PC-9 (cell line): ENCODE measurements around the gene PCSK9. TPM values are rescaled to one million over a fixed set of nuclear protein-coding genes. Genes with fewer than 3 reads are reported as not detected.
A peak's percentile ranks its signal among the peaks of the same experiment; 100 is the strongest.

ENCODE experiments used
- BruUV-seq: library from RNA; stranded (reverse); fragments of 400-500 nt; replicated peaks from 2 replicates; lab custom pipeline; 2021; lab: Mats Ljungman, UMichigan
- CTCF ChIA-PET: fragments of 300-600 bp; sonication (Branson Sonifier 250); formaldehyde crosslinking; loops from one replicate; lab custom pipeline; 2022; ENCODE audit warnings: antibody characterized with exemption; lab: Charles Lee
- POLR2A ChIA-PET: fragments of 300-600 bp; sonication (Branson Sonifier 250); formaldehyde crosslinking; loops from one replicate; lab custom pipeline; 2022; ENCODE audit warnings: antibody characterized with exemption; ENCODE audit not compliant: unreplicated experiment; lab: Charles Lee
- DNase-seq, 2 experiments: peaks; one replicate each; pipeline versions ENCODE4 v3.0.0 to v3.0.0-alpha.2; 2015 to 2022; ENCODE audit warnings: mixed read lengths in 1 of 2
- H2AFZ ChIP-seq: fragments of 200-600 bp; sonication (generic); 2 replicates; pipeline ENCODE4 v1.8.1; 2017; ENCODE audit warnings: antibody characterized with exemption
- H3F3A ChIP-seq: fragments of 200-600 bp; sonication (generic); 2 replicates; pipeline ENCODE4 v1.8.1; 2017; ENCODE audit warnings: antibody characterized with exemption, mild to moderate bottlenecking, low read depth; ENCODE audit not compliant: insufficient read depth
- H3K27ac ChIP-seq: fragments of 200-600 bp; sonication (generic); 2 replicates; pipeline ENCODE4 v1.6.1; 2016; ENCODE audit warnings: mixed run types
- H3K27me3 ChIP-seq: fragments of 200-600 bp; sonication (generic); 2 replicates; pipeline ENCODE4 v1.6.1; 2016; ENCODE audit warnings: low read depth, mixed run types; ENCODE audit not compliant: insufficient read depth
- H3K36me3 ChIP-seq: fragments of 200-600 bp; sonication (generic); 2 replicates; pipeline ENCODE4 v1.6.1; 2016; ENCODE audit warnings: low read depth, mixed run types
- H3K4me1 ChIP-seq: fragments of 200-600 bp; sonication (generic); replicated peaks from 2 replicates; pipeline ENCODE4 v1.6.1; 2016; ENCODE audit warnings: mixed run types; ENCODE audit not compliant: insufficient read depth
- H3K4me2 ChIP-seq: fragments of 200-600 bp; sonication (generic); 2 replicates; pipeline ENCODE4 v1.6.1; 2017; ENCODE audit warnings: mixed run types
- H3K4me3 ChIP-seq: fragments of 200-600 bp; sonication (generic); 2 replicates; pipeline ENCODE4 v1.6.1; 2016; ENCODE audit warnings: mixed run types
- H3K79me2 ChIP-seq: fragments of 200-600 bp; sonication (generic); 2 replicates; pipeline ENCODE4 v1.6.1; 2017; ENCODE audit warnings: low read depth, mixed run types
- H3K9me2 ChIP-seq: fragments of 200-600 bp; sonication (generic); 2 replicates; pipeline ENCODE4 v1.8.1; 2017; ENCODE audit warnings: mild to moderate bottlenecking; ENCODE audit not compliant: insufficient read depth
- H3K9me3 ChIP-seq: fragments of 200-600 bp; sonication (generic); 2 replicates; pipeline ENCODE4 v1.8.1; 2016; ENCODE audit warnings: low read depth; ENCODE audit not compliant: insufficient read depth
- H4K20me1 ChIP-seq: fragments of 200-600 bp; sonication (generic); 2 replicates; pipeline ENCODE4 v1.8.1; 2017; ENCODE audit not compliant: insufficient read depth
- CTCF ChIP-seq: fragments of 200-600 bp; sonication (generic); conservative IDR thresholded peaks from 2 replicates; pipeline ENCODE4 v1.6.1; 2017; ENCODE audit warnings: mixed run types, antibody characterized with exemption, mild to moderate bottlenecking, moderate library complexity
- EZH2 ChIP-seq: fragments of 200-600 bp; sonication (generic); IDR thresholded peaks from 2 replicates; pipeline ENCODE4 v1.8.0; 2017; ENCODE audit warnings: antibody characterized with exemption, low read depth
- intact Hi-C: fragments of 100-400 bp; cut with micrococcal nuclease; formaldehyde crosslinking; loops from one replicate; pipeline ENCODE4 v1.10.0; 2022; ENCODE audit not compliant: unreplicated experiment
- total RNA-seq: library from RNA; stranded (reverse); gene quantifications from 2 replicates; pipeline ENCODE4 v1.2.3, GENCODE V29; 2021

Gene PCSK9
- total RNA-seq, 1 experiment from 2014 or later: 133 TPM

GRCh38 chr1:55070293-55071164, 31.2 kb downstream of the PCSK9 start:
- intact Hi-C loops: loop anchor here (5.0 kb wide), 2 partner anchors 37 to 207 kb away; no protein-coding TSS in a partner anchor
- Histone ChIP-seq H3K9me3 (no peaks in the 10 kb centered on the region), H4K20me1 (0 out of 2 replicates have a peak, but pooled peaks cover 6% of the 10 kb centered on the region), H2AFZ (no peak overlapping the region), H3F3A (peaks cover 24% of the 10 kb centered on the region; the same call in 1 of the 2 replicates), H3K36me3 (peaks cover 56% of the 10 kb centered on the region), H3K4me1 (no peaks in the 10 kb centered on the region; the same call in 1 of the 2 replicates), H3K4me2 (no peak overlapping the region), H3K27ac (no peak overlapping the region), H3K9me2 (no peaks in the 10 kb centered on the region), H3K79me2 (no peaks in the 10 kb centered on the region), H3K4me3 (no peak overlapping the region), H3K27me3 (no peaks in the 10 kb centered on the region)
- TF ChIP-seq CTCF (no peak), EZH2 (no peak)
- DNase-seq: no peak
- BruUV-seq: no TSS peak
- POLR2A ChIA-PET: no interaction called here
- CTCF ChIA-PET: interaction anchor here (0.5 to 0.6 kb wide), 2 partner anchors 12 to 55 kb away, joined by 4 to 6 read pairs; no protein-coding TSS in a partner anchor

- Histone ChIP-seq H3K9me3 (no peaks in the 10 kb centered on the region), H3K4me1 (no peaks in the 10 kb centered on the region), H3K79me2 (no peaks in the 10 kb centered on the region), H2AFZ (no peak overlapping the region), H3K27ac (no peak overlapping the region), H4K20me1 (0 out of 2 replicates have a peak, but pooled peaks cover 4% of the 10 kb centered on the region), H3K4me3 (no peak overlapping the region), H3K4me2 (no peak overlapping the region), H3K36me3 (peaks cover 56% of the 10 kb centered on the region), H3F3A (peaks cover 21% of the 10 kb centered on the region; the same call in 1 of the 2 replicates), H3K9me2 (no peaks in the 10 kb centered on the region), H3K27me3 (no peaks in the 10 kb centered on the region)
- DNase-seq: peak in 1 of 2 experiments; percentile 52
- intact Hi-C loops: loop anchor here (5.0 kb wide), 2 partner anchors 36 to 206 kb away; no protein-coding TSS in a partner anchor
- ChIA-PET POLR2A (no interaction called here), CTCF (interaction anchor here (0.5 to 1.0 kb wide), 3 partner anchors 13 to 222 kb away, joined by 3 to 6 read pairs (median 4); no protein-coding TSS in a partner anchor)
- BruUV-seq: no TSS peak
- TF ChIP-seq EZH2: no peak
- peak; percentile 60; the same call in 1 of the 2 replicates for TF ChIP-seq CTCF
These were observed 32.1 kb downstream of the PCSK9 start for GRCh38 chr1:55071477-55071876.

- H3K79me2 ChIP-seq: no peaks in the 10 kb centered on the region
- H3K9me2 ChIP-seq: no peaks in the 10 kb centered on the region
- H4K20me1 ChIP-seq: 0 out of 2 replicates have a peak, but pooled peaks cover 4% of the 10 kb centered on the region
- H3K4me2 ChIP-seq: no peak overlapping the region
- no peaks in the 10 kb centered on the region for H3K27me3 ChIP-seq
- no peak for DNase-seq
- H3K4me3 ChIP-seq: no peak overlapping the region
- ChIA-PET CTCF (no interaction called here), POLR2A (no interaction called here)
- H3K9me3 ChIP-seq: no peaks in the 10 kb centered on the region
- TF ChIP-seq EZH2: no peak
- TF ChIP-seq CTCF: no peak
- no peak overlapping the region for H3K27ac ChIP-seq
- no TSS peak for BruUV-seq
- no peak overlapping the region for H2AFZ ChIP-seq
- peaks cover 17% of the 10 kb centered on the region; the same call in 1 of the 2 replicates for H3F3A ChIP-seq
- peaks cover 45% of the 10 kb centered on the region for H3K36me3 ChIP-seq
- H3K4me1 ChIP-seq: no peaks in the 10 kb centered on the region
- intact Hi-C loops: loop anchor here (5.0 kb wide), 2 partner anchors 34 to 204 kb away; no protein-coding TSS in a partner anchor
These were observed 34.0 kb downstream of the PCSK9 start for GRCh38 chr1:55073187-55073916.
